IMR-90 (cell line): ENCODE data around the gene PBXIP1. TPM values are rescaled to one million over a fixed set of nuclear protein-coding genes. Genes with fewer than 3 reads are reported as not detected.

Experiments
- ATAC-seq: fragments of 200-7000 bp; cut with Tn5 transposase; 2 replicates; pipeline ENCODE4 v1.9.1; 2020; ENCODE audit warnings: low read depth, mild to moderate bottlenecking, moderate library complexity
- BruUV-seq: library from RNA; stranded (reverse); fragments of 400-500 nt; replicated peaks from 2 replicates; lab custom pipeline; 2021; lab: Mats Ljungman, UMichigan
- CTCF ChIA-PET: fragments of 300-600 bp; formaldehyde crosslinking; extraction: SDS; loops from one replicate; lab custom pipeline; 2021; ENCODE audit warnings: antibody characterized with exemption; lab: Yijun Ruan, JAX
- POLR2A ChIA-PET: fragments of 300-600 bp; sonication (Branson Sonifier 250); formaldehyde crosslinking; loops from one replicate; lab custom pipeline; 2022; ENCODE audit warnings: antibody characterized with exemption; ENCODE audit not compliant: unreplicated experiment; lab: Charles Lee
- DNase-seq: peaks from one replicate; pipeline ENCODE4 v3.0.0; 2013
- H2AFZ ChIP-seq: replicated peaks from 2 replicates; pipeline ENCODE3; 2013; ENCODE audit warnings: low read length, mild to moderate bottlenecking; ENCODE audit not compliant: poor library complexity
- H2AK5ac ChIP-seq: 2 replicates; pipeline ENCODE4 v1.6.1; 2013; ENCODE audit warnings: low read depth, low read length, inconsistent platforms
- H2AK9ac ChIP-seq: replicated peaks from 2 replicates; pipeline ENCODE3; 2013; ENCODE audit warnings: mild to moderate bottlenecking, low read depth, low read length, moderate library complexity; ENCODE audit not compliant: poor library complexity
- H2BK120ac ChIP-seq: 2 replicates; pipeline ENCODE4 v1.6.1; 2013; ENCODE audit warnings: low read depth, low read length, inconsistent platforms
- H2BK15ac ChIP-seq: 3 replicates; pipeline ENCODE4 v1.6.1; 2013; ENCODE audit warnings: low read depth, low read length, inconsistent platforms
- H2BK20ac ChIP-seq: 2 replicates; pipeline ENCODE4 v1.6.1; 2013; ENCODE audit warnings: low read depth, mild to moderate bottlenecking, inconsistent platforms, low read length, moderate library complexity
- H2BK5ac ChIP-seq: 2 replicates; pipeline ENCODE4 v1.6.1; 2013; ENCODE audit warnings: mild to moderate bottlenecking, low read depth, low read length, inconsistent platforms; ENCODE audit not compliant: poor library complexity, severe bottlenecking
- H3K14ac ChIP-seq: replicated peaks from 2 replicates; pipeline ENCODE4 v1.6.1; 2013; ENCODE audit warnings: low read depth, low read length, inconsistent platforms
- H3K18ac ChIP-seq: 2 replicates; pipeline ENCODE4 v1.6.1; 2013; ENCODE audit warnings: low read depth, low read length, control low read depth
- H3K23ac ChIP-seq: 2 replicates; pipeline ENCODE4 v1.6.1; 2013; ENCODE audit warnings: low read depth, low read length, inconsistent platforms
- H3K27ac ChIP-seq: 2 replicates; pipeline ENCODE4 v1.5.1; 2013; ENCODE audit warnings: mild to moderate bottlenecking, control low read depth, low read length; ENCODE audit not compliant: insufficient read depth
- H3K27me3 ChIP-seq: 2 replicates; pipeline ENCODE4 v1.6.1; 2013; ENCODE audit warnings: low read length; ENCODE audit not compliant: control insufficient read depth, insufficient read depth
- H3K36me3 ChIP-seq: 2 replicates; pipeline ENCODE4 v1.6.1; 2013; ENCODE audit warnings: low read length, mixed read lengths; ENCODE audit not compliant: control insufficient read depth, insufficient read depth
- H3K4ac ChIP-seq: 2 replicates; pipeline ENCODE4 v1.6.1; 2013; ENCODE audit warnings: low read depth, low read length, inconsistent platforms
- H3K4me1 ChIP-seq: 2 replicates; pipeline ENCODE4 v1.6.1; 2013; ENCODE audit warnings: low read length, mixed read lengths; ENCODE audit not compliant: control insufficient read depth, insufficient read depth
- H3K4me2 ChIP-seq: 2 replicates; pipeline ENCODE4 v1.6.1; 2013; ENCODE audit warnings: low read depth, mild to moderate bottlenecking, control low read depth, low read length, moderate library complexity
- H3K4me3 ChIP-seq: 2 replicates; pipeline ENCODE4 v1.5.1; 2013; ENCODE audit warnings: low read depth, mild to moderate bottlenecking, control low read depth, low read length, moderate library complexity; ENCODE audit not compliant: insufficient read depth
- H3K56ac ChIP-seq: 2 replicates; pipeline ENCODE4 v1.6.1; 2013; ENCODE audit warnings: low read length, inconsistent platforms; ENCODE audit not compliant: insufficient read depth; ENCODE audit errors: extremely low read depth
- H3K79me1 ChIP-seq, 2 experiments: 2 replicates each; pipeline ENCODE4 v1.6.1; 2013; ENCODE audit warnings: low read length in 2 of 2, inconsistent platforms in 1 of 2, low read depth in 1 of 2
- H3K9ac ChIP-seq: 2 replicates; pipeline ENCODE4 v1.6.1; 2013; ENCODE audit warnings: low read depth, low read length, control low read depth
- H3K9me1 ChIP-seq: 2 replicates; pipeline ENCODE4 v1.6.1; 2013; ENCODE audit warnings: low read length, inconsistent platforms; ENCODE audit not compliant: insufficient read depth
- H3K9me3 ChIP-seq: 2 replicates; pipeline ENCODE4 v1.6.1; 2013; ENCODE audit warnings: low read length; ENCODE audit not compliant: control insufficient read depth, insufficient read depth
- H4K20me1 ChIP-seq: 2 replicates; pipeline ENCODE4 v1.6.1; 2013; ENCODE audit warnings: low read length, inconsistent platforms; ENCODE audit not compliant: insufficient read depth
- H4K5ac ChIP-seq: 2 replicates; pipeline ENCODE4 v1.6.1; 2013; ENCODE audit warnings: mild to moderate bottlenecking, low read depth, low read length, control low read depth
- H4K8ac ChIP-seq, 2 experiments: 2 replicates each; pipeline ENCODE4 v1.6.1; 2013; ENCODE audit warnings: low read depth in 2 of 2, low read length in 2 of 2, control low read depth in 1 of 2, inconsistent platforms in 1 of 2
- H4K91ac ChIP-seq: 2 replicates; pipeline ENCODE4 v1.6.1; 2013; ENCODE audit warnings: low read depth, low read length, inconsistent platforms; ENCODE audit not compliant: insufficient read depth
- CHD1 ChIP-seq: IDR thresholded peaks from 2 replicates; pipeline ENCODE4 v1.6.1; 2012; ENCODE audit warnings: low read depth, low read length, improper control_type of control experiment
- MAZ ChIP-seq: IDR thresholded peaks from 2 replicates; pipeline ENCODE4 v1.6.1; 2012; ENCODE audit warnings: low read depth, mild to moderate bottlenecking, low read length, improper control_type of control experiment, moderate library complexity, borderline replicate concordance
- POLR2A ChIP-seq: IDR thresholded peaks from 2 replicates; pipeline ENCODE4 v1.6.1; 2012; ENCODE audit warnings: mild to moderate bottlenecking, low read depth, low read length
- RAD21 ChIP-seq: IDR thresholded peaks from 2 replicates; pipeline ENCODE4 v1.6.1; 2012; ENCODE audit warnings: low read length, improper control_type of control experiment
- WGBS, 2 experiments: methylation state at CpG; one replicate each; pipeline versions ENCODE4 v1.1.5 to v1.1.7; 2013; ENCODE audit warnings: missing lambda C conversion rate in 2 of 2; ENCODE audit not compliant: insufficient read length in 1 of 2; ENCODE audit errors: extremely low coverage in 2 of 2; 5-methylcytosine and 5-hydroxymethylcytosine counted together
- dilution Hi-C: fragments of 300-500 bp; cut with HindIII; formaldehyde crosslinking; loops from one replicate; pipeline ENCODE4 v1.14.3; 2018; ENCODE audit warnings: low sequenced_read_pairs; ENCODE audit not compliant: unreplicated experiment
- in situ Hi-C: fragments of 300-500 bp; cut with MboI; formaldehyde crosslinking; loops from 3 replicates; pipeline ENCODE4 v1.14.3; 2019; ENCODE audit warnings: low sequenced_read_pairs, inconsistent platforms, mixed read lengths
- intact Hi-C: fragments of 100-400 bp; cut with micrococcal nuclease; formaldehyde crosslinking; loops from 2 replicates; pipeline ENCODE4 v1.10.0; 2022
- polyA plus RNA-seq, 3 experiments: library from polyadenylated mRNA; depleted of rRNA; stranded (reverse); fragments of >200 nt; gene quantifications; 2 replicates each; pipeline ENCODE4 v1.2.3, GENCODE V29; 2012; ENCODE audit warnings: low replicate concordance in 1 of 3
- total RNA-seq: library from RNA; depleted of rRNA; stranded (reverse); fragments of >200 nt; gene quantifications from 2 replicates; pipeline ENCODE4 v1.2.3, GENCODE V29; 2012
- TF ChIP-seq, protein P1 (sequence below): fragments of 150-350 bp; IDR thresholded peaks from 2 replicates; pipeline ENCODE4 v1.6.1; 2016; ENCODE audit warnings: low read depth, mild to moderate bottlenecking, low read length, moderate library complexity, borderline replicate concordance

Gene PBXIP1
- total and polyA plus RNA-seq, 2 of the 4 experiments (the other 2 are of a cell fraction): 28.3 to 44.2 TPM

DNA sequence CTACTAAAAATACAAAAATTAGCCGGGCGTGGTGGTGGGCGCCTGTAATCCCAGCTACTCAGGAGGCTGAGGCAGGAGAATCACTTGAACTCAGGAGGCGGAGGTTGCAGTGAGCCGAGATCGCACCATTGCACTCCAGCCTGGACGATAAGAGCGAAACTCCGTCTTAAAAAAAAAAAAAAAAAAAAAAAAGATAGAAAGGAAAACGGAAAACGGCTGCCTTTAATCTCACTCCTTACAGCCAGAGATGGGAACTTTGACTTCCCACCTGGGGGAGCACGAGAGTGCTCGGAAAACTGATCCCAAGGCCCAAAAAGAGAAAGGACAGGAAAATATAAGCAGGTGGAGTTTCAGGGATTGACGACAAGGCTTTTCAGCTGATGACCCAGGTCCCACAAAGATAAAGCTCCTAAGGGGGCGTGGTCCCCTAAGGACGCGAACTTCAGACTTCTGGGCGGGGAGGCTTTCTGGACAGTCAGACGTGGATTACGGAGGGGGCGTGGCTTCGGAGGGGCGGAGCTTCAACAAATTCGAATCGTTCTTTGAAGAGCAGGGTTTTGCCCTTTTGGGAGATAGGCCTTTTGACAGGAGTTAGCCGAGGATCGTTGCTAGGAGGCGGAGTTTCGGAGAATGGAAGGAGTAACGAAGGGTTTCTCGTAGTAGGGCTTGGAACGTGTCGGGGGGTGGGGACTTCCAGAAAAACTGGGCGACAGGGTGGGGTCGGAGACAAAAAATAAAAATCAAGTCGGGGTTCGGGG, 17.6 kb upstream of the PBXIP1 start:
- H2BK5ac ChIP-seq: peak overlapping the region; percentile 97
- TSS peak; percentile 67 for BruUV-seq
- H3K9me3 ChIP-seq: no peaks in the 10 kb centered on the region
- peak overlapping the region; percentile 98 for H2BK15ac ChIP-seq
- CTCF ChIA-PET: interaction anchor here (0.6 to 1.1 kb wide), 7 partner anchors 12 to 710 kb away, joined by 3 to 4 read pairs (median 3); partner anchors contain the start of genes LENEP, PBXIP1 and PYGO2
- peak overlapping the region; percentile 53 for H3K4me3 ChIP-seq
- dilution Hi-C loops: no loop called here
- peak overlapping the region; percentile 95 to 99 for H4K8ac ChIP-seq
- peak overlapping the region; percentile 100 for H2AK9ac ChIP-seq
- peak overlapping the region; percentile 87 for H3K9ac ChIP-seq
- DNase-seq (peak; percentile 97), ATAC-seq (peak; percentile 15)
- peaks cover 6 to 50% of the 10 kb centered on the region in 2 experiments for H3K79me1 ChIP-seq
- TF ChIP-seq CHD1: peak; percentile 94; the same call in 1 of the 2 replicates
- TF ChIP-seq, protein P1, sequence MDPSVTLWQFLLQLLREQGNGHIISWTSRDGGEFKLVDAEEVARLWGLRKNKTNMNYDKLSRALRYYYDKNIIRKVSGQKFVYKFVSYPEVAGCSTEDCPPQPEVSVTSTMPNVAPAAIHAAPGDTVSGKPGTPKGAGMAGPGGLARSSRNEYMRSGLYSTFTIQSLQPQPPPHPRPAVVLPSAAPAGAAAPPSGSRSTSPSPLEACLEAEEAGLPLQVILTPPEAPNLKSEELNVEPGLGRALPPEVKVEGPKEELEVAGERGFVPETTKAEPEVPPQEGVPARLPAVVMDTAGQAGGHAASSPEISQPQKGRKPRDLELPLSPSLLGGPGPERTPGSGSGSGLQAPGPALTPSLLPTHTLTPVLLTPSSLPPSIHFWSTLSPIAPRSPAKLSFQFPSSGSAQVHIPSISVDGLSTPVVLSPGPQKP: no peak
- no peak; the same call in 1 of the 2 replicates for TF ChIP-seq MAZ
- 0 out of 2 replicates have a peak, but pooled peaks have one; percentile 2 for TF ChIP-seq RAD21
- peak; percentile 87 for TF ChIP-seq POLR2A
- H3K18ac ChIP-seq: peak overlapping the region; percentile 76
- H3K27ac ChIP-seq: peak overlapping the region; percentile 89
- H3K23ac ChIP-seq: peak overlapping the region; percentile 100
- H2BK20ac ChIP-seq: peak overlapping the region; percentile 68; the same call in 1 of the 2 replicates
- H4K20me1 ChIP-seq: peaks cover 13% of the 10 kb centered on the region
- H4K5ac ChIP-seq: peak overlapping the region; percentile 76
- peak overlapping the region; percentile 99 for H2AK5ac ChIP-seq
- H2AFZ ChIP-seq: peak overlapping the region; percentile 63
- WGBS, 2 experiments: 0% methylated on average over 16 of the region's 37 CpGs; no CpG with 5 or more reads in 1 of the 2 experiments
- H3K4me1 ChIP-seq: peaks cover 13% of the 10 kb centered on the region
- no peaks in the 10 kb centered on the region for H3K27me3 ChIP-seq
- in situ Hi-C loops: no loop called here
- intact Hi-C loops: loop anchor here (1.0 to 10.0 kb wide), 2 partner anchors 22 to 201 kb away; partner anchors contain the start of genes KRTCAP2 and TRIM46
- H3K4ac ChIP-seq: peak overlapping the region; percentile 99
- H3K9me1 ChIP-seq: peaks cover 7% of the 10 kb centered on the region
- peak overlapping the region; percentile 100 for H3K56ac ChIP-seq
- peak overlapping the region; percentile 83 for H3K4me2 ChIP-seq
- H3K36me3 ChIP-seq: no peaks in the 10 kb centered on the region; the same call in 1 of the 2 replicates
- POLR2A ChIA-PET: interaction anchor here (1.0 to 1.9 kb wide), 3 partner anchors 10 to 20 kb away, joined by 3 to 10 read pairs (median 5); partner anchors contain the start of genes FLAD1, LENEP and PYGO2
- H4K91ac ChIP-seq: peak overlapping the region; percentile 99
- peak overlapping the region; percentile 98 for H2BK120ac ChIP-seq
- peak overlapping the region; percentile 100 for H3K14ac ChIP-seq
